HEK293 (cell line): Measurements from ENCODE around the gene MLLT6.

Experiments used
- KLF8 ChIP-seq: fragments of 450-650 bp; formaldehyde crosslinking; IDR thresholded peaks from 2 replicates; pipeline ENCODE4 v1.5.1; 2016; ENCODE audit warnings: missing biosample characterization, missing genetic modification characterization
- SCRT2 ChIP-seq: fragments of 450-650 bp; formaldehyde crosslinking; IDR thresholded peaks from 2 replicates; pipeline ENCODE4 v1.5.1; 2016; ENCODE audit warnings: missing biosample characterization, missing genetic modification characterization
- TRIM28 ChIP-seq: IDR thresholded peaks from 2 replicates; pipeline ENCODE4 v1.6.1; 2011; ENCODE audit warnings: low read length, control low read depth, borderline replicate concordance
- YY1 ChIP-seq: fragments of 450-650 bp; formaldehyde crosslinking; IDR thresholded peaks from 2 replicates; pipeline ENCODE4 v1.5.1; 2018; ENCODE audit warnings: missing biosample characterization, missing genetic modification characterization
- YY2 ChIP-seq: fragments of 450-650 bp; formaldehyde crosslinking; IDR thresholded peaks from 2 replicates; pipeline ENCODE4 v1.5.1; 2016; ENCODE audit warnings: missing biosample characterization, missing genetic modification characterization
- ZNF132 ChIP-seq: fragments of 450-650 bp; formaldehyde crosslinking; IDR thresholded peaks from 2 replicates; pipeline ENCODE4 v1.5.1; 2017; ENCODE audit warnings: missing biosample characterization, missing genetic modification characterization, borderline replicate concordance
- ZNF211 ChIP-seq: fragments of 450-650 bp; formaldehyde crosslinking; IDR thresholded peaks from 2 replicates; pipeline ENCODE4 v1.5.1; 2016; ENCODE audit warnings: low read depth, missing biosample characterization, missing genetic modification characterization
- ZNF221 ChIP-seq: fragments of 450-650 bp; formaldehyde crosslinking; IDR thresholded peaks from 2 replicates; pipeline ENCODE4 v1.5.1; 2017; ENCODE audit warnings: missing biosample characterization, missing genetic modification characterization, borderline replicate concordance
- ZNF292 ChIP-seq: fragments of 450-650 bp; formaldehyde crosslinking; IDR thresholded peaks from 2 replicates; pipeline ENCODE4 v1.5.1; 2016; ENCODE audit warnings: low read depth, missing biosample characterization, missing genetic modification characterization, borderline replicate concordance
- ZNF302 ChIP-seq: fragments of 450-650 bp; formaldehyde crosslinking; IDR thresholded peaks from 2 replicates; pipeline ENCODE4 v1.5.1; 2016; ENCODE audit warnings: missing biosample characterization, missing genetic modification characterization, low read depth
- ZNF366 ChIP-seq: fragments of 450-650 bp; formaldehyde crosslinking; conservative IDR thresholded peaks from 2 replicates; pipeline ENCODE4 v1.5.1; 2016; ENCODE audit warnings: missing biosample characterization, missing genetic modification characterization
- ZNF394 ChIP-seq: fragments of 450-650 bp; formaldehyde crosslinking; IDR thresholded peaks from 2 replicates; pipeline ENCODE4 v1.5.1; 2016; ENCODE audit warnings: missing biosample characterization, missing genetic modification characterization, mild to moderate bottlenecking, moderate library complexity, borderline replicate concordance
- ZNF423 ChIP-seq: fragments of 450-650 bp; formaldehyde crosslinking; IDR thresholded peaks from 2 replicates; pipeline ENCODE4 v1.5.1; 2016; ENCODE audit warnings: missing biosample characterization, missing genetic modification characterization
- ZNF501 ChIP-seq: fragments of 450-650 bp; formaldehyde crosslinking; IDR thresholded peaks from 2 replicates; pipeline ENCODE4 v1.5.1; 2016; ENCODE audit warnings: missing biosample characterization, missing genetic modification characterization
- ZNF561 ChIP-seq: fragments of 450-650 bp; IDR thresholded peaks from 2 replicates; pipeline ENCODE4 v1.5.1; 2018; ENCODE audit warnings: missing biosample characterization, missing genetic modification characterization, borderline replicate concordance
- ZNF571 ChIP-seq: fragments of 450-650 bp; formaldehyde crosslinking; IDR thresholded peaks from 2 replicates; pipeline ENCODE4 v1.5.0; 2017; ENCODE audit warnings: missing biosample characterization, missing genetic modification characterization
- ZNF624 ChIP-seq: fragments of 450-650 bp; formaldehyde crosslinking; IDR thresholded peaks from 2 replicates; pipeline ENCODE4 v1.5.1; 2017; ENCODE audit warnings: missing biosample characterization, missing genetic modification characterization
- ZNF777 ChIP-seq: fragments of 450-650 bp; formaldehyde crosslinking; IDR thresholded peaks from 2 replicates; pipeline ENCODE4 v1.5.1; 2017; ENCODE audit warnings: missing biosample characterization, missing genetic modification characterization, borderline replicate concordance
- ZNF837 ChIP-seq: fragments of 450-650 bp; formaldehyde crosslinking; IDR thresholded peaks from 2 replicates; pipeline ENCODE4 v1.5.1; 2016; ENCODE audit warnings: missing biosample characterization, missing genetic modification characterization
- ZSCAN30 ChIP-seq: fragments of 450-650 bp; IDR thresholded peaks from 2 replicates; pipeline ENCODE4 v1.5.1; 2018; ENCODE audit warnings: missing biosample characterization, mild to moderate bottlenecking, missing genetic modification characterization, moderate library complexity
- TF ChIP-seq, protein P1 (sequence below): fragments of 450-650 bp; formaldehyde crosslinking; IDR thresholded peaks from 2 replicates; pipeline ENCODE4 v1.5.1; 2016; ENCODE audit warnings: missing biosample characterization, missing genetic modification characterization
- TF ChIP-seq, protein P2 (sequence below): fragments of 450-650 bp; formaldehyde crosslinking; IDR thresholded peaks from 2 replicates; pipeline ENCODE4 v1.5.1; 2016; ENCODE audit warnings: missing biosample characterization, missing genetic modification characterization
- TF ChIP-seq, protein P3 (sequence below): fragments of 450-650 bp; IDR thresholded peaks from 2 replicates; pipeline ENCODE4 v1.5.1; 2018; ENCODE audit warnings: missing biosample characterization, mild to moderate bottlenecking, missing genetic modification characterization
- TF ChIP-seq, protein P4 (sequence below): fragments of 450-650 bp; formaldehyde crosslinking; optimal IDR thresholded peaks from 2 replicates; pipeline ENCODE3; 2016; ENCODE audit warnings: missing biosample characterization, mild to moderate bottlenecking, missing genetic modification characterization
- TF ChIP-seq, protein P5 (sequence below): fragments of 450-650 bp; formaldehyde crosslinking; IDR thresholded peaks from 2 replicates; pipeline ENCODE4 v1.5.1; 2016; ENCODE audit warnings: missing biosample characterization, missing genetic modification characterization
- TF ChIP-seq, protein P6 (sequence below): sonication (generic); formaldehyde crosslinking; IDR thresholded peaks from 2 replicates; pipeline ENCODE4 v1.8.1; 2022; ENCODE audit warnings: mild to moderate bottlenecking, moderate library complexity, missing genetic modification reagents
- TF ChIP-seq, protein P7 (sequence below): fragments of 450-650 bp; formaldehyde crosslinking; IDR thresholded peaks from 2 replicates; pipeline ENCODE4; 2016; ENCODE audit warnings: missing biosample characterization, missing genetic modification characterization
- TF ChIP-seq, protein P8 (sequence below): fragments of 450-650 bp; formaldehyde crosslinking; IDR thresholded peaks from 2 replicates; pipeline ENCODE4 v1.5.1; 2016; ENCODE audit warnings: missing biosample characterization, missing genetic modification characterization

MLLT6 gene

DNA sequence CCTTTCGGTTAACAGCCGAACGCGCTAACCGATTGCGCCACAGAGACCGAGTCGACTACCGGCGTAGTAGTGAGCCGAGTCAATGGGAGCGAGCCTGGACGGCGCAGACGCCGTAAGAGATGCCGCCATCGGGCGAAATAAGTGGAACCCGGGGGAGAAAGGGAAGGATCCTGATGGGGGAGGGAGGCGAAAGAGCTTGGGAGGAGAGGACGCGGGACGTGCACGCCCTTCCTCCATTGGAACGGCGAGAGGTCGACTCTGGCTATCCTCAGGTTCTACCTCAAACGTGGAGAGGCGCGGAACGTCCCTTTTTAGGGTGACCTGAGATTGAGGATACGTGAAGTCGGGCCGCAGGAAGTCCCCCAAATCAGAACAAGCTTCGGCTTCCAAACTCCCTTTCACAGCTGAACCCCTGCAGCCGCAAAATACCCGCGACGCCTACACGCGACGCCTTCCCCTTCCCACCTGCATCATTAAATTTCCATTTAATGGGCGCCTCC is 46.8 kb downstream of the MLLT6 start (continued):
- TF ChIP-seq, protein P1, sequence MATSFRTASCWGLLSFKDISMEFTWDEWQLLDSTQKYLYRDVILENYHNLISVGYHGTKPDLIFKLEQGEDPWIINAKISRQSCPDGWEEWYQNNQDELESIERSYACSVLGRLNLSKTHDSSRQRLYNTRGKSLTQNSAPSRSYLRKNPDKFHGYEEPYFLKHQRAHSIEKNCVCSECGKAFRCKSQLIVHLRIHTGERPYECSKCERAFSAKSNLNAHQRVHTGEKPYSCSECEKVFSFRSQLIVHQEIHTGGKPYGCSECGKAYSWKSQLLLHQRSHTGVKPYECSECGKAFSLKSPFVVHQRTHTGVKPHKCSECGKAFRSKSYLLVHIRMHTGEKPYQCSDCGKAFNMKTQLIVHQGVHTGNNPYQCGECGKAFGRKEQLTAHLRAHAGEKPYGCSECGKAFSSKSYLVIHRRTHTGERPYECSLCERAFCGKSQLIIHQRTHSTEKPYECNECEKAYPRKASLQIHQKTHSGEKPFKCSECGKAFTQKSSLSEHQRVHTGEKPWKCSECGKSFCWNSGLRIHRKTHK (tag by site-specific recombination), result no peak
- no peak for TF ChIP-seq SCRT2 (tag by site-specific recombination)
- TF ChIP-seq ZNF366 (tag by site-specific recombination), result peak; percentile 87
- TF ChIP-seq ZNF211 (tag by site-specific recombination), result no peak
- peak; percentile 43; the same call in 1 of the 2 replicates for TF ChIP-seq ZNF423 (tag by site-specific recombination)
- TF ChIP-seq ZNF292, result no peak
- peak; percentile 88 for TF ChIP-seq YY2 (tag by site-specific recombination)
- TF ChIP-seq, protein P2, sequence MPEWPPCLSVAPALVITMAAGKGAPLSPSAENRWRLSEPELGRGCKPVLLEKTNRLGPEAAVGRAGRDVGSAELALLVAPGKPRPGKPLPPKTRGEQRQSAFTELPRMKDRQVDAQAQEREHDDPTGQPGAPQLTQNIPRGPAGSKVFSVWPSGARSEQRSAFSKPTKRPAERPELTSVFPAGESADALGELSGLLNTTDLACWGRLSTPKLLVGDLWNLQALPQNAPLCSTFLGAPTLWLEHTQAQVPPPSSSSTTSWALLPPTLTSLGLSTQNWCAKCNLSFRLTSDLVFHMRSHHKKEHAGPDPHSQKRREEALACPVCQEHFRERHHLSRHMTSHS (tag by site-specific recombination), result no peak
- peak; percentile 76 for TF ChIP-seq KLF8
- no peak for TF ChIP-seq ZNF624
- TF ChIP-seq ZNF561, result peak; percentile 28
- TF ChIP-seq, protein P3, sequence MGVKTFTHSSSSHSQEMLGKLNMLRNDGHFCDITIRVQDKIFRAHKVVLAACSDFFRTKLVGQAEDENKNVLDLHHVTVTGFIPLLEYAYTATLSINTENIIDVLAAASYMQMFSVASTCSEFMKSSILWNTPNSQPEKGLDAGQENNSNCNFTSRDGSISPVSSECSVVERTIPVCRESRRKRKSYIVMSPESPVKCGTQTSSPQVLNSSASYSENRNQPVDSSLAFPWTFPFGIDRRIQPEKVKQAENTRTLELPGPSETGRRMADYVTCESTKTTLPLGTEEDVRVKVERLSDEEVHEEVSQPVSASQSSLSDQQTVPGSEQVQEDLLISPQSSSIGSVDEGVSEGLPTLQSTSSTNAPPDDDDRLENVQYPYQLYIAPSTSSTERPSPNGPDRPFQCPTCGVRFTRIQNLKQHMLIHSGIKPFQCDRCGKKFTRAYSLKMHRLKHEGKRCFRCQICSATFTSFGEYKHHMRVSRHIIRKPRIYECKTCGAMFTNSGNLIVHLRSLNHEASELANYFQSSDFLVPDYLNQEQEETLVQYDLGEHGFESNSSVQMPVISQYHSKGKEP (tag by site-specific recombination), result no peak
- TF ChIP-seq, protein P4, sequence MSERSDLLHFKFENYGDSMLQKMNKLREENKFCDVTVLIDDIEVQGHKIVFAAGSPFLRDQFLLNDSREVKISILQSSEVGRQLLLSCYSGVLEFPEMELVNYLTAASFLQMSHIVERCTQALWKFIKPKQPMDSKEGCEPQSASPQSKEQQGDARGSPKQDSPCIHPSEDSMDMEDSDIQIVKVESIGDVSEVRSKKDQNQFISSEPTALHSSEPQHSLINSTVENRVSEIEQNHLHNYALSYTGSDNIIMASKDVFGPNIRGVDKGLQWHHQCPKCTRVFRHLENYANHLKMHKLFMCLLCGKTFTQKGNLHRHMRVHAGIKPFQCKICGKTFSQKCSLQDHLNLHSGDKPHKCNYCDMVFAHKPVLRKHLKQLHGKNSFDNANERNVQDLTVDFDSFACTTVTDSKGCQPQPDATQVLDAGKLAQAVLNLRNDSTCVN (tag by site-specific recombination), result peak; percentile 74
- TF ChIP-seq ZNF132 (tag by site-specific recombination), result no peak
- TF ChIP-seq ZNF837 (tag by site-specific recombination), result no peak
- TF ChIP-seq, protein P5, sequence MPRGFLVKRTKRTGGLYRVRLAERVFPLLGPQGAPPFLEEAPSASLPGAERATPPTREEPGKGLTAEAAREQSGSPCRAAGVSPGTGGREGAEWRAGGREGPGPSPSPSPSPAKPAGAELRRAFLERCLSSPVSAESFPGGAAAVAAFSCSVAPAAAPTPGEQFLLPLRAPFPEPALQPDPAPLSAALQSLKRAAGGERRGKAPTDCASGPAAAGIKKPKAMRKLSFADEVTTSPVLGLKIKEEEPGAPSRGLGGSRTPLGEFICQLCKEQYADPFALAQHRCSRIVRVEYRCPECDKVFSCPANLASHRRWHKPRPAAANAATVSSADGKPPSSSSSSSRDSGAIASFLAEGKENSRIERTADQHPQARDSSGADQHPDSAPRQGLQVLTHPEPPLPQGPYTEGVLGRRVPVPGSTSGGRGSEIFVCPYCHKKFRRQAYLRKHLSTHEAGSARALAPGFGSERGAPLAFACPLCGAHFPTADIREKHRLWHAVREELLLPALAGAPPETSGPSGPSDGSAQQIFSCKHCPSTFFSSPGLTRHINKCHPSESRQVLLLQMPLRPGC (tag by site-specific recombination), result peak; percentile 0; the same call in 1 of the 2 replicates
- peak; percentile 100 for TF ChIP-seq ZNF777 (tag by site-specific recombination)
- TF ChIP-seq ZNF394, result peak; percentile 55; the same call in 1 of the 2 replicates
- TF ChIP-seq ZNF501 (tag by site-specific recombination), result peak; percentile 88
- TF ChIP-seq, protein P6, sequence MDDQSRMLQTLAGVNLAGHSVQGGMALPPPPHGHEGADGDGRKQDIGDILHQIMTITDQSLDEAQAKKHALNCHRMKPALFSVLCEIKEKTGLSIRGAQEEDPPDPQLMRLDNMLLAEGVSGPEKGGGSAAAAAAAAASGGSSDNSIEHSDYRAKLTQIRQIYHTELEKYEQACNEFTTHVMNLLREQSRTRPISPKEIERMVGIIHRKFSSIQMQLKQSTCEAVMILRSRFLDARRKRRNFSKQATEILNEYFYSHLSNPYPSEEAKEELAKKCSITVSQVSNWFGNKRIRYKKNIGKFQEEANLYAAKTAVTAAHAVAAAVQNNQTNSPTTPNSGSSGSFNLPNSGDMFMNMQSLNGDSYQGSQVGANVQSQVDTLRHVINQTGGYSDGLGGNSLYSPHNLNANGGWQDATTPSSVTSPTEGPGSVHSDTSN (CRISPR knock-in tag), result 0 out of 2 replicates have a peak, but pooled peaks have one; percentile 90
- TF ChIP-seq, protein P7, sequence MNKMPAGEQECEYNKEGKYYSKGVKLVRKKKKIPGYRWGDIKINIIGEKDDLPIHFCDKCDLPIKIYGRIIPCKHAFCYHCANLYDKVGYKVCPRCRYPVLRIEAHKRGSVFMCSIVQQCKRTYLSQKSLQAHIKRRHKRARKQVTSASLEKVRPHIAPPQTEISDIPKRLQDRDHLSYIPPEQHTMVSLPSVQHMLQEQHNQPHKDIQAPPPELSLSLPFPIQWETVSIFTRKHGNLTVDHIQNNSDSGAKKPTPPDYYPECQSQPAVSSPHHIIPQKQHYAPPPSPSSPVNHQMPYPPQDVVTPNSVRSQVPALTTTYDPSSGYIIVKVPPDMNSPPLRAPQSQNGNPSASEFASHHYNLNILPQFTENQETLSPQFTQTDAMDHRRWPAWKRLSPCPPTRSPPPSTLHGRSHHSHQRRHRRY, result no peak; the same call in 1 of the 2 replicates
- no peak for TF ChIP-seq ZNF571 (tag by site-specific recombination)
- no peak for TF ChIP-seq ZNF302
- TF ChIP-seq TRIM28, result no peak; the same call in 1 of the 2 replicates
- TF ChIP-seq ZSCAN30 (tag by site-specific recombination), result peak; percentile 40; the same call in 1 of the 2 replicates
- TF ChIP-seq YY1 (tag by site-specific recombination), result peak; percentile 80
- no peak for TF ChIP-seq ZNF221 (tag by site-specific recombination)
- TF ChIP-seq, protein P8, sequence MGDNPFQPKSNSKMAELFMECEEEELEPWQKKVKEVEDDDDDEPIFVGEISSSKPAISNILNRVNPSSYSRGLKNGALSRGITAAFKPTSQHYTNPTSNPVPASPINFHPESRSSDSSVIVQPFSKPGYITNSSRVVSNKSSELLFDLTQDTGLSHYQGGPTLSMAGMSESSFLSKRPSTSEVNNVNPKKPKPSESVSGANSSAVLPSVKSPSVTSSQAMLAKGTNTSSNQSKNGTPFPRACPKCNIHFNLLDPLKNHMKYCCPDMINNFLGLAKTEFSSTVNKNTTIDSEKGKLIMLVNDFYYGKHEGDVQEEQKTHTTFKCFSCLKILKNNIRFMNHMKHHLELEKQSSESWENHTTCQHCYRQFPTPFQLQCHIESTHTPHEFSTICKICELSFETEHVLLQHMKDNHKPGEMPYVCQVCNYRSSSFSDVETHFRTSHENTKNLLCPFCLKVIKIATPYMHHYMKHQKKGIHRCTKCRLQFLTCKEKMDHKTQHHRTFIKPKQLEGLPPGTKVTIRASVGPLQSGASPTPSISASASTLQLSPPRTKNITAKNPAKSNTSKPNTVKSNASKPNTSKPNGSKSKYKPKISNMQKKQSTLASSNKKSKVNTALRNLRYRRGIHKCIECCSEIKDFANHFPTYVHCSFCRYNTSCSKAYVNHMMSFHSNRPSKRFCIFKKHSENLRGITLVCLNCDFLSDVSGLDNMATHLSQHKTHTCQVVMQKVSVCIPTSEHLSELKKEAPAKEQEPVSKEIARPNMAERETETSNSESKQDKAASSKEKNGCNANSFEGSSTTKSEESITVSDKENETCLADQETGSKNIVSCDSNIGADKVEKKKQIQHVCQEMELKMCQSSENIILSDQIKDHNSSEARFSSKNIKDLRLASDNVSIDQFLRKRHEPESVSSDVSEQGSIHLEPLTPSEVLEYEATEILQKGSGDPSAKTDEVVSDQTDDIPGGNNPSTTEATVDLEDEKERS (tag by site-specific recombination), result no peak
